GM21528 (cell line): Measurements from ENCODE around the gene ATP8B3.

Experiments
- ATAC-seq: cut with Tn5 transposase; IDR thresholded peaks from one replicate; pipeline ENCODE4 v1.9.1; 2021; ENCODE audit warnings: mild to moderate bottlenecking, moderate library complexity; ENCODE audit not compliant: unreplicated experiment, low FRiP score

The ATP8B3 gene

DNA sequence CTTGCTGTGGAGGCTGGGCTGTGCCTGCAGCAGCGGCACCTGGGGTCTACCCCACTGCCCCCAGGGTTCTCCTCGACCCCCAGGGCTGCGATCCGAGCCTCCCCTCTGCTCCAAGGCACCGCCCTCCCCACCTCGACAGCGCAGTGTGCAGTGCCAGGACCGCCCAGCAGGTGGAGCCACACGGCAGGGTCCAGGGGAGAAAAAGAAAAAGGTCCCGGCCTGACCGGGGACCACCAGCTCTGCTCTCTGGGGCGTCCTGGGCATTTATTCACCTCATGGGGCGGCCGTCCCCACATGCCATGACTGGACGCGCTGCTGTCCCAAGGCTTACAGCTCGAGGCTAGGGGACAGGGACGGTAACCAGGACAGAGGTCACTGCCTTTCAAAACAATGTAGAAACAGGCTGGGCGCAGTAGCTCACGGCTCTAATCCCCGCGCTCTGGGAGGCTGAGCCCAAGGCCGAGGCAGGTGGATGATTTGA lies 25.6 kb upstream of the ATP8B3 start:
- ATAC-seq: no peak

DNA sequence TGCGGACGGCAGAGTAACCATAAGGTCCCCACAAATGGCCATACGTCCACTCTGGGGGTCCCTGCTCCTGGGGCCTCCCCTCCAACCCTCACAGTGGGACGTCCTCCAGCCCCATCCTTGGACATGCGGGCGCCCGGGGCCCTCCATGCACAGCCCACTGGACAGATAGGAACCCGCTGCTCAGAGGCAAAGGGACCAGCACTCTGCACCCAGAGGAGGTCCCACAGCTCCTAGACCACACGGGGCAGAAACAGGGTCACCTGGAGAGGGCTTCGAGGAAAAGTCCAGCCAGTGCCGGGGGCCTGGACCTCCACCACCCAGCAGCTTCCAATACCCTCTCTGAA lies 25.1 kb upstream of the ATP8B3 start:
- no peak for ATAC-seq

DNA sequence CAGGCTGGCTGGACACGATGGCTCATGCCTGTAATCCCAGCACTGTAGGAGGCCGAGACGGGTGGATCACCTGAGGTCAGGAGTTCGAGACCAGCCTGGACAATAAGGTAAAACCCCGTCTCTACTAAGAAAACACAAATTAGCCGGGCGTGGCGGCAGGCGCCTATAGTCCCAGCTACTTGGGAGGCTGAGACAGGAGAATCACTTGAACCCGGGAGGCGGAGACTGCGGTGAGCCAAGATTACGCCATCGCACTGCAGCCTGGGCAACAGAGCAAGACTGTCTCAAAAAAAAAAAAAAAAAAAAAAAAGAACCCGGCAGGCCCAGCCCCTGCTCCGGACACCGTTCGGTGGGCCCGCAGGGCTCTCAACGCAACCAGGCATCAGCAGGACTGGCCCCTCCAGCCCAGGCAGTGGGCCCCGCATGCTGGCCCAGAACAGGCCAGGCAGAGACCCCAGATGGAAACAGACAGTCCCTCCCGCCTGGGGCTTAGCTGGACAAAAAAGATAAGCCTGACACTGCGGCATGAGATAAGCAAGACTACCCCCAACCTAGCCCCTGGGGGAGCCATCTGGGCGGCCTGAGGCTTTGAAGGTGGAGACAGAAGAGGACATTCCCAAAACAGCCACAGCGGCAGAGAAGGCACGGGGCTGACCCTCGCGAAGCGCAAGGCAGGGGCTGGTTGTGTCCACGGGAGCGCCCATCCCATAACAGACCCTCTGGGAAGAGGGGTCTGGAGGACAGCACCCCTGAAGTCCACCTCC lies 24.6 kb upstream of the ATP8B3 start:
- no peak for ATAC-seq

DNA sequence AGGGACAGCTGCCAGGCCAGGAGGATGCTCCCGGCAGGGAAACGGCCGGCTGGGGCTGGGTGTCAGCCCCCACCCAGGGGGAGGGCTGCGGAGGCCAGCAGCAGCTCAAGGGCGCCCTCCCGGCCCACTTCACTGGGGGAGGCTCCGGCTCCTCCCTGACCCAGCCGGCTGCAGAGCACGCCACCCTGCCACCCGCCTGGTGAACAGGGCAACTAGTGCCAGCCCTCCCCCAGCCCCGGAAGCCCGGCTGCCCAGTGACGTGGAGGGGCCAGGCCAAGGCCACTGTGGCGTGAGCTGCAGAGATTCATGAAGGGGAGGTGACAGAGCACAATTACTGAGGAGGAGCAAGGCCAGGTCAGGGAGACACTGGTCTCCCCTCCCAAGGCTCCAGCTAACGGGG lies 21.5 kb upstream of the ATP8B3 start:
- no peak for ATAC-seq

GRCh38 chr19:1832046-1832663 lies 20.1 kb upstream of the ATP8B3 start:
- ATAC-seq: no peak

- no peak for ATAC-seq
Measured at GRCh38 chr19:1830978-1831377, 18.9 kb upstream of the ATP8B3 start.

DNA sequence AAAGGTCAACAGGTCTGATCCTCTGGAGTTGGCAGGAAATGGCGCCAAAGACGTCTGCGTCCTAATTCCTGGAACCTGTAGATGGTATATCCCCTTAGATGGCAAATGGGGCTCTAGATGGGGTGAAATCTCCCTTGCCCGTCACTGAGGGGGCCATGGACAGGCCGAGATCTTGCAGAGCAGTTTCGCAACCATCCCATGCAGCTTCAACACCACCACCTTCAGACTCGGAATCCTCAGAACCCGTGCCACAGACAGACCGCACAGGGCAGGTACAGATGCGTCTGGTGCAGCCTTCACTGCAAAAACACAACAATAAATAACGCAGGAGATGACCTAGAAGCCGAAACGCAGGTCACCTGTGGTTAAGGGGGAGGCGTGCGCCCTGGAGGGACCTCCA lies 18.5 kb upstream of the ATP8B3 start:
- ATAC-seq: no peak

- no peak for ATAC-seq
Measured at GRCh38 chr19:1829958-1830357, 17.9 kb upstream of the ATP8B3 start.

DNA sequence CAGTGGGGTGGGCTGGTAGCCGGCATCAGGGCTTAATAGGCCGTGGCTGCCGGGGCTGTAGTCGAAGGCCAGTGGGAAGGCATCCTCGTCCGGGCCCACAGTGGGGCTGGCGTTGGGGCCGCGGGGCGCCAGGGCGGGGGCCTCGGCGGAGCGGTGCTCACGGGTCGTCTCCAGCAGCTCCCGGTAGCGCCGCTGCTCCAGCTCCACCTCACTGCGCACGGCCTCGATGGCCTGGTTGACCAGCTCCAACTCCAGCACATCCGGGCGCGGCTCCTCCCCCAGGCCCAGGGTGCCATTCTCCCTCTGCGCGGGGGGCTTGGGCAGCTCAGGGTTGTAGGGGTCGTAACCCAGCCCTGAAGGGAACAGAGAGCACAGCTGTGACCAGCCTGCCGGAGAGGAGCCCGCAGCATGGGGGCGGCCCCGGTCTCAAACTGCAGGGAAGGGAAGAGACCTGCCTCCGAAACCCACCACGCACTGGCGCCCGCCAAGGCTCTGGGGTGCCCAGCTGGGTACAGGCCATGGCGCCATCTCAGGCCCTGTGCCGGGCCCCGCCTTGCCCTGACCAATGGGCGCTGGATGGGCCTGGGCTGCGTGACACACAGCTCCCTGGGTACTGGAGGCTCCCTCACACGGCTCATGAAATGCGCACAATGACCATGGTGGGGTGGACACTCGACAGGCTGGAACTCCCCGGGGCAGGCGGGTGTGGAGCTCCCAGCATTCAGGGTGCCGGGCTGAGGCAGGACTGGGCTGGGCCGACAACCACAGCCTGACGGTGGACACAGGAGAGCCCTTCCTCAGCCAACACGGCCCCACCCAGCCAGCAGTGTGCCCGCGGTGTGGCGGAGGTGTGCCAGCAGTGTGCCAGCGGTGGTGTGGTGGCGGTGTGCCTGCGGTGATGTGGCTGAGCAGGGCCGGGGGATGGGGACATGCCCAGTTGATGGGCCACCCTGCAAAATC lies 16.5 kb upstream of the ATP8B3 start:
- no peak for ATAC-seq

DNA sequence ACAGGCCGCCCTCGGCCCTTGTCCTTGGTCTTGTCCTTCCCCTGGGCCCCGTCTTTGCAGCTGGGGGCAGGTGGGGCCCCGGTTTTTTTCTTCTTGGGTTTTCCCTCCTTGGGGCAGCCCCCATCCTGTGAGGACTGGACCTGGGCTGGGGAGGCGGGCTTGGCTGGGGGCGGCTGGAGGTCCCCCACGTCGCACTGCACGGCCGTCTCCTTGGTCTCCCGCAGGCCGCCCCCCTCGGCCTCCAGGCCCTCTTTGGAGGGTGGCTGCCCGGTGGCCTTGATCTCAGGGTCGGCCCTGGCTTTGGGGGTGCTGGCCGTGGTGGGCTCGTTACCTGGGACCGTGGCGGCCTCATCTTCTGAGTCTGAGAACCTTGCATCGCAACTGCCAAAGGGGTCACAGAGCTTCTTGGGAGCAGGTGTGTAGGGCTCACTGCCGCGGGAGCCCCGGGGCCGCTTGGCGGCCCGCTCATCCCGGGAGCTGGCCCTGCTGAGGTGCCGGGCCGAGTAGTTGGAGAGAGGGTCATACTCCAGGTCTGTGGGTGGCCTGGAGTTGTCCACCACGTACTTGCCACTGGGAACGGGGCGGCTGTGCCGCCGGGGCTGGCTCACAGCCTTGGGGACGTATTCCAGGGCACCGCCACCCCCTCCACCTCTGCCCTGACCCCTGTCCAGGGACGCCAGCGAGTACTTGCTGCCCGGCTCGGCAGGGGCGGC lies 15.6 kb upstream of the ATP8B3 start:
- no peak for ATAC-seq

DNA sequence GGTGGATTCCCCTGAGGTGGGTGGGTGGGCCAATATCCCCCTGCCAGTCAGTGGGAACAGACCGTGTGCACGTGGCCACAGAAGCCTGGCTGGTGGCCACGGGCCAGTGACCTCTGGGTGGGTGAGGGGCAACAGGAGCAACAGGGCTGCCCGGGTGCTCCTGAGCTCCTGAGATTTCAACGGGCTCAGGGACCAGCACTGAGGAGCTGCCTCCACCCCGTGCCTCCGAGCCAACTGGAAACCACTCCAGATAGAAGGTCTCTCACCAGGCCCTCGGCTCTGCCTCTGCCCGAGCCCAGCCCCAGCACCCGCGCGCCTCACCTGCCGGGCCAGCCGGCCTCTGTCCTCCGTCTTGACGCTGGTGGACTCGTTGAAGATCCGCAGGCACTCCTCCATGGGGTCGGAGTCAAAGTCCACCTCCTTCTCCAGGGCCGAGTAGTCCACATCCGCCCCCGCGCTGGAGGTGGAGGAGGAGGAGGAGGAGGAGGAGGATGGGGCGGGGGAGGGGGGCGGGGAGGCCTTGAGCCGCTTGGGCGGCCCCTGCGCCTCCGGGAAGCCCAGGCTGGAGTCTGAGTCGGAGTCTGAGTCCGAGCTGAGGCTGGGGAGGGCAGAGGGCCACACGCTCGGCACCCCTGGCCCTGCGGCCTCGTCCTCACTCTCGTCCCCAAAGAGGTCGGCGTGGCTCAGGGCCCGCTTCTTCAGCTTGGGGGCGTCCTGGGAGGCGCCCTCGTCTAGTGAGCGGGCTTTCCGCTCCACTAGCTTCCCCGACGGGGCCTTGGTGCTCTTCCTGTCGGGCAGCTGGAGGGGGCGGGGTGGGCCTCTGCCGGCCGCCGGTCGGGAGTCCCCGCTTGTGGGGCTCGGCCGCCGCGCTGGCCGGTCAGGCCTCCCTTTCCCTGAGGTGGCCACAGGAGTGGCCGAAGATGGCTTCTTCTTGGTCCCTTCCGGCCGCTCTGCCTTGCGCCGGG lies 14.8 kb upstream of the ATP8B3 start:
- no peak for ATAC-seq

DNA sequence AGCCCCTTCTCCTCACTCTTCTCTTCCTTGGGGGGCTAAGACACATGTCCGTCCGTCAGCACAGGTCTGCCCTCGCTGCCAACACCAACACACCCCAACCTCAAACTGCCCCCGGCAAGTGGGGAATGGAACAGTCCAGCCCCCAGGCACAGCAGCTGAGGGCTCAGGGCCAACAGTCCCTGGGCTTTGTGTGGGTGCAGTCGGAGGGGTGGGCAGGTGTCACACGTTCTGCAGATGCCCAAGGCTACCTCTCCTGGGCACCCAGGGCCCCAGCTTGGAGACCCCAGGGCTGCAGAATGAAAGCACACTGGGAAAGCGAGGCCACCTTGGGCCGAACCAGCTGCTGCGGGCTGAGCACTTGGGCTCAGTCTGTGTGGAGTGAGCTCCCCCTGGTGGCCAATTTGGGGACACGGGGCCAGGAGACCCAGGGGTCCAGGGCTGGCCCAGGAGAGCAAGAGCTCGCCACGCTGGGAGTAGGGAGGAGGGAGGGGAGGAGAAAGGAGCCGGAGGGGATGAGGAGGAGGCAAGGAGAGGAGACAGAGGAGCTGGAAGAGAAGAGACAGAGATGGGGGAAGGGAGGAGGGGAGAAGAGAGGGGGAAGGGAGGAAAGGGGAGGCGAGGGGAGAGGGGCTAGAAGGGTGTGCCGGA lies 14.0 kb upstream of the ATP8B3 start:
- no peak for ATAC-seq

GRCh38 chr19:1824252-1824622 lies 12.2 kb upstream of the ATP8B3 start:
- ATAC-seq: no peak

- no peak for ATAC-seq
Measured at GRCh38 chr19:1823539-1824251, 11.6 kb upstream of the ATP8B3 start.

GRCh38 chr19:1823020-1823419 lies 10.9 kb upstream of the ATP8B3 start:
- ATAC-seq: no peak

DNA sequence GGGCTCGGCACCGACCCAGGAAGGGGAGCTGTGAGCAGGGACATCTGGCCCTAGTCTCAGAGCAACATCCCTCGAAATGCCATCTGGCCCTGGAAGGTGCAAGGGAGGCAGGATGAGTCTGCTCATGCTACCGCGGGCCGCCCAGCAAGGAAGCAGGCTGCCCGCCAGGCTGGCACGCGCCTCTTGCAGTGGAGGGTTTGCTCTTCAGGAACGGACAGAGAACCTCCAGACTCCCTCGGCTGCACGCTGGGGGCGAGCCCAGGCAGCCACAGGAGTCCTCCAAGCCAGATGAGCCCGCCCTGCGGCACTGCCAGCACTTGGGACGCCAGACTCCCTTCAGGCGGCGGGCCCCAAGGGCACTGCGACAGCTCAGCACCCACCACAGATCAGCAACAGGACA lies 10.1 kb upstream of the ATP8B3 start:
- no peak for ATAC-seq

- no peak for ATAC-seq
Measured at GRCh38 chr19:1819341-1820255, 7.5 kb upstream of the ATP8B3 start.
